GM23338 (cell line): ENCODE data around the gene SEC16B. TPM values are rescaled to one million over a fixed set of nuclear protein-coding genes. Genes with fewer than 3 reads are reported as not detected.

Experiments
- ATAC-seq: fragments of 200-7000 bp; cut with Tn5 transposase; 3 replicates; pipeline ENCODE4 v1.9.1; 2020
- DNase-seq: peaks from one replicate; pipeline ENCODE4 v3.0.0-alpha.2; 2015; ENCODE audit warnings: low spot score
- H2AFZ ChIP-seq: fragments of 200-600 bp; sonication (generic); 2 replicates; pipeline ENCODE4 v1.8.0; 2016; ENCODE audit warnings: antibody characterized with exemption, mild to moderate bottlenecking, moderate library complexity
- H3F3A ChIP-seq: fragments of 200-600 bp; sonication (generic); replicated peaks from 2 replicates; pipeline ENCODE4 v1.8.0; 2017; ENCODE audit warnings: antibody characterized with exemption, mixed run types, low read depth
- H3K27ac ChIP-seq: fragments of 200-600 bp; sonication (generic); 2 replicates; pipeline ENCODE4 v1.6.1; 2016; ENCODE audit warnings: low read depth
- H3K27me3 ChIP-seq: fragments of 200-600 bp; sonication (generic); 2 replicates; pipeline ENCODE4 v1.8.0; 2016; ENCODE audit warnings: mild to moderate bottlenecking, mixed run types, moderate library complexity; ENCODE audit not compliant: insufficient read depth
- H3K36me3 ChIP-seq: fragments of 200-600 bp; sonication (generic); 2 replicates; pipeline ENCODE4 v1.8.0; 2016; ENCODE audit warnings: mild to moderate bottlenecking; ENCODE audit not compliant: insufficient read depth
- H3K4me1 ChIP-seq: fragments of 200-600 bp; sonication (generic); 2 replicates; pipeline ENCODE4 v1.8.0; 2016; ENCODE audit warnings: mild to moderate bottlenecking, moderate library complexity; ENCODE audit not compliant: insufficient read depth
- H3K4me2 ChIP-seq: fragments of 200-600 bp; sonication (generic); 2 replicates; pipeline ENCODE4 v1.7.1; 2017; ENCODE audit warnings: mixed run types
- H3K4me3 ChIP-seq: fragments of 200-600 bp; sonication (generic); 2 replicates; pipeline ENCODE4 v1.6.1; 2016; ENCODE audit warnings: mixed run types
- H3K79me2 ChIP-seq: fragments of 200-600 bp; sonication (generic); replicated peaks from 2 replicates; pipeline ENCODE4 v1.8.0; 2017; ENCODE audit warnings: mild to moderate bottlenecking; ENCODE audit not compliant: insufficient read depth
- H3K9me2 ChIP-seq: fragments of 200-600 bp; sonication (generic); 2 replicates; pipeline ENCODE4 v1.8.0; 2017; ENCODE audit not compliant: insufficient read depth
- H4K20me1 ChIP-seq: fragments of 200-600 bp; sonication (generic); replicated peaks from 2 replicates; pipeline ENCODE4 v1.8.0; 2017; ENCODE audit warnings: mild to moderate bottlenecking; ENCODE audit not compliant: insufficient read depth
- H3K27ac Mint-ChIP-seq: 2 replicates; pipeline ENCODE4 v1.8.0; 2020; ENCODE audit warnings: inconsistent platforms, mild to moderate bottlenecking, moderate library complexity, mixed read lengths
- H3K27me3 Mint-ChIP-seq: 3 replicates; pipeline ENCODE4 v1.8.0; 2022; ENCODE audit warnings: low read depth, mild to moderate bottlenecking, moderate library complexity, mixed read lengths, inconsistent platforms; ENCODE audit not compliant: insufficient read depth, poor library complexity
- H3K36me3 Mint-ChIP-seq: 3 replicates; pipeline ENCODE4 v1.8.0; 2021; ENCODE audit warnings: low read depth, mild to moderate bottlenecking, inconsistent platforms, moderate library complexity, mixed read lengths
- H3K4me1 Mint-ChIP-seq: 3 replicates; pipeline ENCODE4 v1.8.0; 2020; ENCODE audit warnings: mild to moderate bottlenecking, inconsistent platforms, mixed read lengths
- H3K4me3 Mint-ChIP-seq: 3 replicates; pipeline ENCODE4 v1.8.0; 2021; ENCODE audit warnings: moderate library complexity, mild to moderate bottlenecking, inconsistent platforms, mixed read lengths
- H3K9me3 Mint-ChIP-seq: 3 replicates; pipeline ENCODE4 v1.8.0; 2020; ENCODE audit warnings: moderate library complexity, mild to moderate bottlenecking, inconsistent platforms, mixed read lengths
- CREB1 ChIP-seq: fragments of 250-450 bp; sonication (Bioruptor Pico); IDR thresholded peaks from 2 replicates; pipeline ENCODE4 v1.5.0; 2020; ENCODE audit warnings: low read depth, mild to moderate bottlenecking, moderate library complexity
- CTCF ChIP-seq, 2 experiments: fragments of 200-600 bp in 1 of 2; sonication (generic) in 1 of 2; conservative IDR thresholded peaks; 2 replicates each; pipeline versions ENCODE4 v1.5.1 to v1.6.1; 2016 to 2017; ENCODE audit warnings: antibody characterized with exemption in 2 of 2, low read depth in 2 of 2, mild to moderate bottlenecking in 2 of 2, moderate library complexity in 1 of 2
- EZH2phosphoT487 ChIP-seq: fragments of 200-600 bp; sonication (generic); IDR thresholded peaks from one replicate; pipeline ENCODE4 v1.8.1; 2018; ENCODE audit warnings: antibody characterized with exemption; ENCODE audit not compliant: unreplicated experiment
- JUNB ChIP-seq: IDR thresholded peaks from one replicate; pipeline ENCODE4 v1.6.1; 2016; ENCODE audit warnings: antibody characterized with exemption; ENCODE audit not compliant: unreplicated experiment
- POLR2AphosphoS5 ChIP-seq: IDR thresholded peaks from 2 replicates; pipeline ENCODE4 v1.6.1; 2016; ENCODE audit warnings: antibody characterized with exemption, low read depth
- STAT1 ChIP-seq: IDR thresholded peaks from one replicate; pipeline ENCODE4 v1.6.1; 2016; ENCODE audit warnings: antibody characterized with exemption; ENCODE audit not compliant: unreplicated experiment
- ZNF114 ChIP-seq: fragments of 250-450 bp; sonication (Bioruptor Pico); IDR thresholded peaks from 2 replicates; pipeline ENCODE4 v1.5.0; 2020; ENCODE audit warnings: mild to moderate bottlenecking, moderate library complexity
- ZNF331 ChIP-seq: fragments of 250-450 bp; sonication (Bioruptor Pico); IDR thresholded peaks from 2 replicates; pipeline ENCODE4 v1.5.0; 2020; ENCODE audit warnings: low read depth, mild to moderate bottlenecking, moderate library complexity
- polyA plus RNA-seq: library from polyadenylated mRNA; unstranded; fragments of >200 nt; fragmentation: Nextera tagmentation; extraction: Ambion mirVana; gene quantifications from 2 replicates; pipeline ENCODE4 v1.2.1, GENCODE V29; 2016
- total RNA-seq: library from RNA; depleted of rRNA; stranded (reverse); fragments of >200 nt; shearing (Covaris generic); gene quantifications from 2 replicates; pipeline ENCODE4 v1.2.3, GENCODE V29; 2014
- TF ChIP-seq, protein P1 (sequence below): IDR thresholded peaks from one replicate; pipeline ENCODE4 v1.6.1; 2018; ENCODE audit warnings: antibody characterized with exemption; ENCODE audit not compliant: unreplicated experiment
- TF ChIP-seq, protein P2 (sequence below): IDR thresholded peaks from 2 replicates; pipeline ENCODE4 v1.6.1; 2016; ENCODE audit warnings: antibody characterized with exemption

SEC16B gene
- total and polyA plus RNA-seq, 2 experiments from 2014 or later, result 0.29 to 1.2 TPM

DNA sequence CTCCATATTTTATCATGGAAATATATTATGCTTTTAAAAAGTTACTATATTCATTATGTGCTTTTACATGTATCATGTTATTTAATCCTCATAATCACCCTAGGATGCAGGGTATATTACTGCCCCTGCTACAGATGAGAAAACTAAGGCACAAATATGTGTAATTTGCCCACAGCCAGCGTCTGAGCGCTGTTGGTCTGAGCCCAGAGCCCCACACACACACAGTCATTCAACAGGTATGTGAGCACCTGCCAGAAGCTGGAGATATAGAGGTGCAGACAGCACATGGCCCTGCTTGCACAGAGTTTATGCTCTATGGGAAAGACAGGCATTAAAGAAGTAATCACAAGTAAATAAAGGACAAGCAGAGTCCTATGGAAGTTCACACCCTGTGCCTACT lies 49.8 kb upstream of the SEC16B start:
- H3K4me1 Mint-ChIP-seq, result no peaks in the 10 kb centered on the region
- Histone ChIP-seq H3F3A (no peaks in the 10 kb centered on the region), H3K4me2 (no peak overlapping the region), H3K27ac (no peak overlapping the region), H3K4me1 (no peaks in the 10 kb centered on the region), H2AFZ (no peak overlapping the region), H3K4me3 (no peak overlapping the region), H4K20me1 (no peaks in the 10 kb centered on the region), H3K36me3 (0 out of 2 replicates have a peak, but pooled peaks cover 2% of the 10 kb centered on the region), H3K27me3 (no peaks in the 10 kb centered on the region), H3K9me2 (no peaks in the 10 kb centered on the region), H3K79me2 (no peaks in the 10 kb centered on the region)
- peaks cover 9% of the 10 kb centered on the region for H3K9me3 Mint-ChIP-seq
- DNase-seq, result no peak
- TF ChIP-seq, protein P1, sequence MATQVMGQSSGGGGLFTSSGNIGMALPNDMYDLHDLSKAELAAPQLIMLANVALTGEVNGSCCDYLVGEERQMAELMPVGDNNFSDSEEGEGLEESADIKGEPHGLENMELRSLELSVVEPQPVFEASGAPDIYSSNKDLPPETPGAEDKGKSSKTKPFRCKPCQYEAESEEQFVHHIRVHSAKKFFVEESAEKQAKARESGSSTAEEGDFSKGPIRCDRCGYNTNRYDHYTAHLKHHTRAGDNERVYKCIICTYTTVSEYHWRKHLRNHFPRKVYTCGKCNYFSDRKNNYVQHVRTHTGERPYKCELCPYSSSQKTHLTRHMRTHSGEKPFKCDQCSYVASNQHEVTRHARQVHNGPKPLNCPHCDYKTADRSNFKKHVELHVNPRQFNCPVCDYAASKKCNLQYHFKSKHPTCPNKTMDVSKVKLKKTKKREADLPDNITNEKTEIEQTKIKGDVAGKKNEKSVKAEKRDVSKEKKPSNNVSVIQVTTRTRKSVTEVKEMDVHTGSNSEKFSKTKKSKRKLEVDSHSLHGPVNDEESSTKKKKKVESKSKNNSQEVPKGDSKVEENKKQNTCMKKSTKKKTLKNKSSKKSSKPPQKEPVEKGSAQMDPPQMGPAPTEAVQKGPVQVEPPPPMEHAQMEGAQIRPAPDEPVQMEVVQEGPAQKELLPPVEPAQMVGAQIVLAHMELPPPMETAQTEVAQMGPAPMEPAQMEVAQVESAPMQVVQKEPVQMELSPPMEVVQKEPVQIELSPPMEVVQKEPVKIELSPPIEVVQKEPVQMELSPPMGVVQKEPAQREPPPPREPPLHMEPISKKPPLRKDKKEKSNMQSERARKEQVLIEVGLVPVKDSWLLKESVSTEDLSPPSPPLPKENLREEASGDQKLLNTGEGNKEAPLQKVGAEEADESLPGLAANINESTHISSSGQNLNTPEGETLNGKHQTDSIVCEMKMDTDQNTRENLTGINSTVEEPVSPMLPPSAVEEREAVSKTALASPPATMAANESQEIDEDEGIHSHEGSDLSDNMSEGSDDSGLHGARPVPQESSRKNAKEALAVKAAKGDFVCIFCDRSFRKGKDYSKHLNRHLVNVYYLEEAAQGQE, result no peak
- no peak for TF ChIP-seq CREB1 (CRISPR knock-in tag)
- H3K27me3 Mint-ChIP-seq, result no peaks in the 10 kb centered on the region
- peaks cover 17% of the 10 kb centered on the region for H3K36me3 Mint-ChIP-seq
- no peak overlapping the region for H3K27ac Mint-ChIP-seq
- no peak for ATAC-seq
- no peak overlapping the region for H3K4me3 Mint-ChIP-seq

GRCh38 chr1:178019208-178019607 lies 49.4 kb upstream of the SEC16B start:
- Histone ChIP-seq H3K27ac (no peak overlapping the region), H3K79me2 (no peaks in the 10 kb centered on the region), H3K9me2 (no peaks in the 10 kb centered on the region), H3K4me2 (no peak overlapping the region), H3K36me3 (0 out of 2 replicates have a peak, but pooled peaks cover 2% of the 10 kb centered on the region), H3K4me1 (no peaks in the 10 kb centered on the region), H3F3A (no peaks in the 10 kb centered on the region), H2AFZ (no peak overlapping the region), H3K4me3 (no peak overlapping the region), H4K20me1 (no peaks in the 10 kb centered on the region), H3K27me3 (no peaks in the 10 kb centered on the region)
- Mint-ChIP-seq H3K4me3 (no peak overlapping the region), H3K27me3 (no peaks in the 10 kb centered on the region), H3K4me1 (no peaks in the 10 kb centered on the region), H3K36me3 (peaks cover 17% of the 10 kb centered on the region), H3K9me3 (peaks cover 9% of the 10 kb centered on the region), H3K27ac (no peak overlapping the region)
- no peak for ATAC-seq
- DNase-seq, result no peak
- TF ChIP-seq ZNF114 (CRISPR knock-in tag), result no peak
- TF ChIP-seq CTCF (conservative IDR thresholded peaks at IDR 0.05; ENCODE audit: low read depth in 2 of 2), result no peak
- no peak for TF ChIP-seq POLR2AphosphoS5
- no peak for TF ChIP-seq CREB1 (CRISPR knock-in tag)
- TF ChIP-seq, protein P1, result no peak
- TF ChIP-seq, protein P2, sequence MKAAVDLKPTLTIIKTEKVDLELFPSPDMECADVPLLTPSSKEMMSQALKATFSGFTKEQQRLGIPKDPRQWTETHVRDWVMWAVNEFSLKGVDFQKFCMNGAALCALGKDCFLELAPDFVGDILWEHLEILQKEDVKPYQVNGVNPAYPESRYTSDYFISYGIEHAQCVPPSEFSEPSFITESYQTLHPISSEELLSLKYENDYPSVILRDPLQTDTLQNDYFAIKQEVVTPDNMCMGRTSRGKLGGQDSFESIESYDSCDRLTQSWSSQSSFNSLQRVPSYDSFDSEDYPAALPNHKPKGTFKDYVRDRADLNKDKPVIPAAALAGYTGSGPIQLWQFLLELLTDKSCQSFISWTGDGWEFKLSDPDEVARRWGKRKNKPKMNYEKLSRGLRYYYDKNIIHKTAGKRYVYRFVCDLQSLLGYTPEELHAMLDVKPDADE, result no peak
- no peak for TF ChIP-seq ZNF331 (CRISPR knock-in tag)
- TF ChIP-seq STAT1, result no peak
- TF ChIP-seq EZH2phosphoT487, result no peak
- no peak for TF ChIP-seq JUNB
